ENCODE measurements around the gene MIA.
"Not testable (repeated sequence)": the region's sequence is repeated elsewhere in the genome, so short reads cannot be mapped to it uniquely, and the experiment has no call there.

Gene MIA

GRCh38 chr19:40750874-40751537 lies 24.3 kb upstream of the MIA start, which contains the start of gene SNRPA:
TSS of gene SNRPA (plus strand) at chr19:40751203. CDS start at chr19:40751409, 206 bp downstream.
- DNase-seq = peak; percentile 98 to 99

GRCh38 chr19:40752257-40752781 lies 23.0 kb upstream of the MIA start:
- DNase-seq = no peak

DNA sequence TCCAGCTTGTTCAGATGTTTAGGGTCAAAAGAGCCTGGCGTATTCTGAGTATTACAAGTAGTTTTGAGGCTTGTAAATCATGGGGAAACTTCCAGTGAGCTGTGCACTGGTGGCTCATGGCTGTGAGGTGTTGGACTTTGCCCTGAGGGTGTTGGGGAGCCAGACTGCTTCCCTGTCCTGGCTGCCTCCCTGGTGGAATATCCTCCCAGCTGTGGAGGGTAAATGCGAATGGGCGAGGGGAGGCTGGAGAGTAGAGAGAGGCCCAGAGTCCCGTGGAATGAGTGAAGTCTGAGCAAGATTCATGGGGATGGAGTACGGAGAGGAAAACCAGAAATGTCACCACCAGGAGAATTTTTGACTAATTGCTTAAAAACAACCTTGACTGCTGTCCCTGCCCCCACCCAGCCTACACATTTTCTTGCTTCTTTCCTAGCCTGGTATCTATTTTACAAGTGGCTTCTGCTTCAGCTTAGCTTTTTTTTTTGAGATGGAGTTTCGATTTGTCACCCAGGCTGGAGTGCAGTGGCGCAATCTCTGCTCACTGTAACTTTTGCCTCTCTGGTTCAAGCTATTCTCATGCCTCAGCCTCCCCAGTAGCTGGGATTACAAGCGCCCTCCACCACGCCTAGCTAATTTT lies 20.6 kb upstream of the MIA start:
- no peak for DNase-seq

GRCh38 chr19:40755248-40755624 lies 20.1 kb upstream of the MIA start:
- no peak for DNase-seq

GRCh38 chr19:40755791-40756190 lies 19.5 kb upstream of the MIA start:
- no peak for DNase-seq

DNA sequence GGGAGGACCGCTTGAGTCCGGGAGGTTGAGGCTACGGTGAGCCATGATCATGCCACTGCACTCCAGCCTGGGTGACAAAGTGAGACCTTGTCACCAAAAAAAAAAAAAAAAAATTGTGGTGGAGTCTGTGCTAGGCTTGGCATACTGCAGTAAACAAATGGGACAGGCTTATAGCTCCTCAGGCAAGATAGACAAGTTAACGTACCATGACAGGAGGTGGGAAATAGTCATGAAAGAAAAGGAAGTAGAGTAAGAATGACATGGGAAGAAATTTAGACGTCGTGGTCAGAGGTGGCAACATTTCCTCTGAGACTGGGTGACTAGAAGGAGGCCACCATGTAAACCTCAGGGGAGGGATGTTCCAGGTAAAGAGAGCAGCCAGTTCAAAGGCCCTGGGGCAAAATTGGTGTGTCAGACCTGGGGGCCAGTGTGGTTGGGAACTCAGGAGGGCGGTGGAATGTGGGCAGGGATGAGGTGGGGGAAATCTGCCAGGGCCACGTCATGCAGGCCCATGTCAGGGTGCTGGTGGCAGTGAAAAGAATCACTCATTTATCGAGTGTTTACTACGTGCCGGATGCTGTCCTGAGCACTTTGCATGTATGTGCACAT lies 18.7 kb upstream of the MIA start:
- no peak for DNase-seq

DNA sequence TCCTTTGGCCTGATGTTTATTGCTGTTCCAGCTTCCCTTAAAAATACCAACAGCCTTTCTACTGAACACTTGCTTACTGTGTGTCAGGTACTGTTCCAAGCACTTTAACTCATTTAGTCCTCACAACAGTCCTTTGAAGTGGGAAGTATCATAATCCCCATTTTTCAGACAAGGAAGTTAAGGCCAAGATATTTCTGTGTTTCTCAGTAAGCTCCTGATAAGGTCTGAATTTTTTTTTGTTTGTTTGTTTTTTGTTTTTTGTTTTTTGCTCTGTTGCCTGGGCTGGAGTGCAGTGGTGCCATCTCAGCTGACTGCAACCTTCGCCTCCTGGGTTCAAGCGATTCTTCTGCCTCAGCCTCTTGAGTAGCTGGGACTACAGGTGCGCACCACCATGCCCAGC lies 16.8 kb upstream of the MIA start:
- DNase-seq = no peak

GRCh38 chr19:40759352-40759751 lies 16.0 kb upstream of the MIA start:
- no peak for DNase-seq

DNA sequence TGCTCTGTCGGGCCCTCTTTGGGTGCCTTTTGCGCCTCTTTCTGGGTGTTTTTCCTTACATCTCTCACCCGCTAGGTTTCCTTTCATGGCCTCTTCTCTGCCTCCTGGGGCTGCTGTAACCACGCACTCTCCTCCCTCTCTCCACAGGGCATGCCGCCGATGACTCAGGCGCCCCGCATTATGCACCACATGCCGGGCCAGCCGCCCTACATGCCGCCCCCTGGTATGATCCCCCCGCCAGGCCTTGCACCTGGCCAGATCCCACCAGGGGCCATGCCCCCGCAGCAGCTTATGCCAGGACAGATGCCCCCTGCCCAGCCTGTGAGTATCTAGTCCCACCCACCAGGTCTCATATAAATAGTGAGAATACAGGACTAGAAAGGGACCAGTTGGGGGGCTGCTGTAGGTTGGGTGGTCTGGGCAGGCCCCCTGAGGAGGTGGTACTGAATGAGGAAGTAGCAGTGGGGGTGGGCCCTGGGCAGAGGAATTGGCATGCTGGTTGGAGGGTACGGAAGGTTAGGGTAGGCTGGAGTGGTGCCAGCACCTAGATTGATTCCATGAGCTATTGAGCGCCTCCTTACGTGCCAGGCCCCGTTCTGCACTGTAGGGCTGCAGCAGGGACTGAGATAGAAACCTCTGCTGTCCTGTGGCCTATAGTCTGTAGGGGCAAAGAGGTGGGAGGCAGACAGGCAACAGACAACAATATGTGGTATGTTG lies 12.4 kb upstream of the MIA start:
- no peak for DNase-seq

- DNase-seq = no peak
Observed at GRCh38 chr19:40763526-40763925, 11.8 kb upstream of the MIA start.

- DNase-seq = no peak
Observed at GRCh38 chr19:40763963-40764362, 11.4 kb upstream of the MIA start.

DNA sequence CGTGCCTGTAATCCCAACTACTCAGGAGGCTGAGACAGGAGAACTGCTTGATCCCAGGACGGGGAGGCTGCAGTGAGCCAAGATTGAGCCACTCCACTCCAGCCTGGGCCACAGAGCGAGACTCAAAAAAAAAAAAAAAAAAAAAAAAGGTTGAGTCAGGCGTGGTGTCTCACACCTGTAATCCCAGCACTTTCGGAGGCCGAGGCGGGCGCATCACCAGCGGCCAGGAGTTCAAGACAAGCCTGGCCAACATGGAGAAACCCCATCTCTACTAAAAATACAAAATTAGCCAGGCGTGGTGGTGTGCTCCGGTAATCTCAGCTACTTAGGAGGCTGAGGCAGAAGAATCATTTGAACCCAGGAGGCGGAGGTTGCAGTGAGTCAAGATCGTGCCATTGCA lies 8.9 kb upstream of the MIA start:
- not testable (repeated sequence) for DNase-seq

DNA sequence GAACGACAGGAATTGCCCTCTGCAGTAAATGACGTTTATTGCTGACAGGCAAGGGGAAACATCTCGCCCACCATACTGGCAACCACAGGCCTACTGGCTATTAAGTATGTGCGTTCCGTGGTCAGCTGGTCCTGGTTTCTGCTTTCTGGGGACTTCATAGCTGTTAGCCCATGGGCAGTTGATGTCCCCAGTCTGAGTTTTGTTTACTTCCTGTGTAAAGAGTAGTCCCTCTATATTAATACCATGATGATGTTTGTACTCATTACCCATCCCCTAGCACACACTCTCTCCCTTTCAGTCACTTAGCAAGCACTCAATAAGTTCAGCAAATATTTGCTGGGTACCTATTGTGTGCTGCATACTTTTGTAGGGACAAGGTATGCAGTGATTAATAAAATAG lies 6.5 kb upstream of the MIA start:
- no peak for DNase-seq

DNA sequence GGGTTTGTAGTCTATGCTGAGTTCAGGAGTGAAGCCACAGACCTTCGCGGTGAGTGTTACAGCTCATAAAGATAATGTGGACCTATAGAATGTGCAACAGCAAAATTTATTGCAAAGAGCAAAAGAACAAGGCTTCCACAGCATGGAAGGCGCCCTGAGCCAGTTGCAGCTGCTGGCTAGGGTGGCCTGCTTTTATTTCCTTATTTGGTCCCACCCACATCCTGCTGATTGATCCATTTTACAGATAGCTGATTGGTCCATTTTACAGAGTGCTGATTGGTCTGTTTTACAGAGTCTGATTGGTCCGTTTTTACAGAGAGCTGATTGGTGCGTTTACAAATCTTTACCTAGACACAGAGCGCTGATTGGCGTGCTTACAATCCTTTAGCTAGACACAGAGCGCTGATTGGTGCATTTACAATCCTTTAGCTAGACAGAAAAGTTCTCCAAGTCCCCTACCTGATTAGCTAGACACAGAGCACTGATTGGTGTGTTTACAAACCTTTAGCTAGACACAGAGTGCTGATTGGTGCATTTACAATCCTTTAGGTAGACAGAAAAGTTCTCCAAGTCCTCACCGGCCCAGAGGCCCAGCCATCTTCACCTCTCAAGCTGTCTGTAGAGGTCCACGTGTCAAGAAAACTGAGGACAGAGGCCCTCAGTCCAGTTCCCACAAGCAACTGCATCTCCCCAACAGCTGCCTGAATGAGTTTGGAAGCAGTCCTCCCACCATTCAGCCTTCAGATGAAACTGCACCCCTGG lies 4.0 kb upstream of the MIA start:
- DNase-seq = not testable (repeated sequence)

DNA sequence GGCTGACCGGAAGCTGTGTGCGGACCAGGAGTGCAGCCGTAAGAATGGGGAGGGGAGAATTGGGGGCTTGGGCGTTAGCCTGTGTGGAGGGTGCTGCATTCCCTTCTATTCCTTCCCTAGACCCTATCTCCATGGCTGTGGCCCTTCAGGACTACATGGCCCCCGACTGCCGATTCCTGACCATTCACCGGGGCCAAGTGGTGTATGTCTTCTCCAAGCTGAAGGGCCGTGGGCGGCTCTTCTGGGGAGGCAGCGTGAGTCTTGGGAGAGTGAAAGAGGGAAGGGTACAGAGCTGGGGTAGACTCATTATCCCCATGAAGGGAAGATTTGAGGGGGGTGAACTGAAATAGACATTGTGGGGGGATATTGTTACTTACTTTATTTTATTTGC lies 306 bp downstream of the MIA start:
- DNase-seq = no peak

DNA sequence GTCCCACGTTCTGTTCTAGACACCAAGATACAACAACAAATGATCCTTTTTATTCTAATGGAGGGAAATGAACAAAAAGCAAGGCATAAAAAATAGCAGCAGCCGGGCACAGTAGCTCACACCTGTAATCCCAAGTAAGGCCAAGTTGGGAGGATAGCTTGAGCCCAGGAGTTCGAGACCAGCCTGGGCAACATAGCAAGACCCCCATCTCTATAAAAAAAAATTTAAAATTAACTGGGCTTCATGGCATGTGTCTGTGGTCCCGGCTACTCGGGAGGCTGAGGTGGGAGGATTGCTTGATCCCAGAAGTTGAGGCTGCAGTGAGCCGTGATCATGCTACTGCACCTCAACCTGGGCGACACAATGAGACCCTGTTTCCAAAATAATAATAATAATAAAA lies 1.0 kb downstream of the MIA start:
- DNase-seq = no peak

- peak; percentile 94 for DNase-seq
Observed at GRCh38 chr19:40776932-40777644, 1.8 kb downstream of the MIA start.

- no peak for DNase-seq
Observed at GRCh38 chr19:40777645-40777936, 2.3 kb downstream of the MIA start.

DNA sequence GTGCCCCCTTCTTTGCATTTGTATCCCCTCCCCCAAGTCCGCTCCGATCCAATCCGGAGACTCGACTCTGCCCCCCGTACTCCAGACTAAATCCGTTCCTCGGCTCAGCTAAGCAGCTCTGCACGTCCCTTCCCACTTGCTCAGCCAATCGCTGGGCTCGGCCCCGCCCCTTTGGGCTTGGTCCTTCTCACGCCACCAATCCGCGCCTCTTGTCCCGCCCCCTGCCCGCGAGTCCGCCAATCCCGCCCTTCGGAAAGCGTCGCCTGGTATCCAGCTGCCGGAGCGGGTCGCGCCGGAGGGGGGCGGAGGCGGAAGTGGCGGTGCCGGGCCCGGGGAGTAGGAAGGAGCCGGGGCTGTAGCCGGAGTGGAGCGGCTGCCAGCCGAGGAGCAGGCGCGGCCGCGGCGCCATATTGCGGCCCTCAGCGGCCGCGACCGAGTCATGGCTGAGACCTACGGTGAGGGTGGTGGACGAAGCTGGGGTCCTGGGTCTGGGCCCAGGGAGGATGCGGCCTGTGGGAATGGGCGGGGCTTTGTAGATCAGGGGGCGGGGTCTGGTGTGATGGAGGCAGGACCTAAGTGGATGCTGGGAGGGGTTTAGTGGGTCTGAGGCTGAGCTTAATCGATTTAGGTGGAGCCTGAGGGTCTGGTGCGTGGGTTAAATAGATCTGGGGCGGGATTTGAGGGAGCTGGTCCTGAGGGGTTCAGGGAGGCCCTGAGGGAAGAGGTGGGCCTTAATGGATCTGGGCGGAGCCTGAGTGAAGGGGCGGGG lies 2.8 kb downstream of the MIA start, which contains the start of gene RAB4B:
RAB4B (plus strand) TSS at position 311 of the 769 bp plus-strand sequence; CDS start at position 440, 129 bp downstream.
- DNase-seq = peak; percentile 99 to 100

GRCh38 chr19:40778706-40779284 lies 3.5 kb downstream of the MIA start:
- no peak for DNase-seq

DNA sequence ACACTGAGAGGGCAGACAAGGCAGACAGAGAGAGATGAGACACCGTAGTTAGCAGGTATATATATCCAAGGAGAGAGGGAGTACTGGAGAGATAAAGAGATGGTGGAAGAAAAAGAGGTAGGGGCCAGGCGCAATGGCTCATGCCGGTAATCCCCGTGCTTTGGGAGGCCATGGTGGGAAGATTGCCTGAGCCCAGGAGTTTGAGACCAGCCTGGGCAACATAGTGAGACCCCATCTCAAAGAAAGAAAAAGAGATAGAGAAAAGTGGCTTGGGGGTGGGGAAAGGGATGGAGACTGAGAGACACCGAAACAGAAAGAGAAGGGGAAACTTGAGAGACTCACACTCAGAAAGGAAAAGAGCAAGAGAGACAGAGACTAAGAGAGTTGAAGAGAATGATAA lies 5.3 kb downstream of the MIA start:
- DNase-seq = no peak

All from NCI-H446 (cell line).